Loucy (cell line): ENCODE results near the gene ZNF429.

Experiments used
- H2AFZ ChIP-seq: fragments of 200-600 bp; sonication (generic); 2 replicates; pipeline ENCODE4 v1.6.0; 2016; ENCODE audit warnings: antibody characterized with exemption, mild to moderate bottlenecking, low read length, moderate library complexity
- H3F3A ChIP-seq: fragments of 200-600 bp; 2 replicates; pipeline ENCODE4 v1.6.0; 2016; ENCODE audit warnings: antibody characterized with exemption, low read depth, mild to moderate bottlenecking
- H3K27me3 ChIP-seq: fragments of 200-600 bp; sonication (generic); 2 replicates; pipeline ENCODE4 v1.6.1; 2014; ENCODE audit warnings: low read length, mild to moderate bottlenecking; ENCODE audit not compliant: insufficient read depth, poor library complexity, severe bottlenecking
- H3K36me3 ChIP-seq: fragments of 200-600 bp; sonication (generic); 2 replicates; pipeline ENCODE4 v1.6.1; 2016; ENCODE audit warnings: low read length; ENCODE audit not compliant: insufficient read depth
- H3K4me1 ChIP-seq: fragments of 200-600 bp; sonication (generic); 2 replicates; pipeline ENCODE4 v1.5.1; 2014; ENCODE audit warnings: low read length, mild to moderate bottlenecking; ENCODE audit not compliant: insufficient read depth, poor library complexity, severe bottlenecking
- H3K4me2 ChIP-seq: fragments of 200-600 bp; sonication (generic); 2 replicates; pipeline ENCODE4 v1.6.0; 2014; ENCODE audit warnings: antibody characterized with exemption, low read length, low read depth, mild to moderate bottlenecking; ENCODE audit not compliant: poor library complexity, severe bottlenecking
- H3K4me3 ChIP-seq: fragments of 200-600 bp; sonication (generic); 2 replicates; pipeline ENCODE4 v1.5.1; 2014; ENCODE audit warnings: low read length, mild to moderate bottlenecking, mixed read lengths; ENCODE audit not compliant: poor library complexity, severe bottlenecking
- H3K79me2 ChIP-seq: fragments of 200-600 bp; sonication (generic); 2 replicates; pipeline ENCODE4 v1.6.1; 2014; ENCODE audit warnings: low read length; ENCODE audit not compliant: insufficient read depth
- H3K9ac ChIP-seq: fragments of 200-600 bp; sonication (generic); 2 replicates; pipeline ENCODE4 v1.6.0; 2014; ENCODE audit warnings: mild to moderate bottlenecking, low read depth, low read length, moderate library complexity; ENCODE audit not compliant: poor library complexity, severe bottlenecking
- H3K9me2 ChIP-seq: fragments of 200-600 bp; sonication (generic); replicated peaks from 2 replicates; pipeline ENCODE4 v1.6.1; 2016; ENCODE audit warnings: low read depth, low read length, mixed read lengths
- H3K9me3 ChIP-seq: fragments of 200-600 bp; sonication (generic); 2 replicates; pipeline ENCODE4 v1.6.1; 2014; ENCODE audit warnings: mild to moderate bottlenecking, antibody characterized with exemption, low read length, low read depth; ENCODE audit not compliant: insufficient read depth
- H4K20me1 ChIP-seq: fragments of 200-600 bp; sonication (generic); 2 replicates; pipeline ENCODE4 v1.6.0; 2014; ENCODE audit warnings: antibody characterized with exemption, low read length, mild to moderate bottlenecking; ENCODE audit not compliant: insufficient read depth, poor library complexity, severe bottlenecking
- CTCF ChIP-seq: fragments of 200-600 bp; sonication (generic); conservative IDR thresholded peaks from 2 replicates; pipeline ENCODE4 v1.5.1; 2014; ENCODE audit warnings: mild to moderate bottlenecking, antibody characterized with exemption, low read length
- EZH2phosphoT487 ChIP-seq: fragments of 200-600 bp; IDR thresholded peaks from 2 replicates; pipeline ENCODE4 v1.6.1; 2018; ENCODE audit warnings: antibody characterized with exemption, mild to moderate bottlenecking, moderate library complexity, borderline replicate concordance

ZNF429 gene

DNA sequence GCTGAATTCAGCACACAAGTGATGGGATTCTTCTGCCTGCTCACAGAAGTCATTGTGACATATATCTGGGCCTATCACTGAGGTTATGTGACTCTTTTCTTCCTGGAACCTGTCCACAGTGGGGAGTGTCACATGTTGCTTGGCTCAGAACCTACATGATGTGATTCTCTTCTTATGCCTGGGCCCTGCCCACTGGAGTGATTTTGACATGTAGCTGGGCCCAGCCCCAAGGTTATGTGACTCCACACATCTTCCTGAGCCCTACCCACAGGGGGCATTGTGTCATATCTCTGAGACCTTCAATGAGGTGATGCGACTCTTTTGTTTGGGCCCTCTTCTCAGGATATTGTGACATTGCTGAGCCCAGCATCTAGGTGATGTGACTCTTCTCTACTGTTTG is 17.4 kb upstream of the ZNF429 start:
- Histone ChIP-seq H3K9me3 (no peaks in the 10 kb centered on the region), H2AFZ (no peak overlapping the region), H3K36me3 (no peaks in the 10 kb centered on the region), H3K4me3 (no peak overlapping the region), H3K4me2 (no peak overlapping the region), H3K79me2 (no peaks in the 10 kb centered on the region), H3K27me3 (no peaks in the 10 kb centered on the region), H3K4me1 (no peaks in the 10 kb centered on the region), H4K20me1 (no peaks in the 10 kb centered on the region), H3K9ac (no peak overlapping the region), H3F3A (no peaks in the 10 kb centered on the region), H3K9me2 (no peaks in the 10 kb centered on the region)
- TF ChIP-seq EZH2phosphoT487 (no peak), CTCF (no peak)

- Histone ChIP-seq H3K4me3 (no peak overlapping the region), H3K9ac (no peak overlapping the region), H3K27me3 (no peaks in the 10 kb centered on the region), H3K4me2 (no peak overlapping the region), H4K20me1 (no peaks in the 10 kb centered on the region), H3K4me1 (no peaks in the 10 kb centered on the region), H3F3A (no peaks in the 10 kb centered on the region), H3K9me2 (no peaks in the 10 kb centered on the region), H3K9me3 (no peaks in the 10 kb centered on the region), H2AFZ (no peak overlapping the region), H3K36me3 (no peaks in the 10 kb centered on the region), H3K79me2 (no peaks in the 10 kb centered on the region)
- TF ChIP-seq EZH2phosphoT487 (no peak), CTCF (no peak)
These were observed 14.3 kb upstream of the ZNF429 start for GRCh38 chr19:21491146-21491545.

- no peaks in the 10 kb centered on the region for H3F3A ChIP-seq
- no peak overlapping the region for H3K4me3 ChIP-seq
- no peak overlapping the region for H3K4me2 ChIP-seq
- no peak overlapping the region for H2AFZ ChIP-seq
- H3K79me2 ChIP-seq, result no peaks in the 10 kb centered on the region
- no peak for TF ChIP-seq CTCF
- no peak for TF ChIP-seq EZH2phosphoT487
- H3K27me3 ChIP-seq, result no peaks in the 10 kb centered on the region
- H3K9ac ChIP-seq, result no peak overlapping the region
- H3K4me1 ChIP-seq, result no peaks in the 10 kb centered on the region
- no peaks in the 10 kb centered on the region for H3K9me3 ChIP-seq
- no peaks in the 10 kb centered on the region for H4K20me1 ChIP-seq
- no peaks in the 10 kb centered on the region for H3K36me3 ChIP-seq
- no peaks in the 10 kb centered on the region for H3K9me2 ChIP-seq
These were observed 12.2 kb upstream of the ZNF429 start for GRCh38 chr19:21492947-21493906.
